OCI-LY3 (cell line): ENCODE results near the gene LRP1B.

Source experiments
- EZH2phosphoT487 ChIP-seq: fragments of 200-600 bp; shearing (Covaris generic); IDR thresholded peaks from 2 replicates; pipeline ENCODE4 v1.6.1; 2018; ENCODE audit warnings: antibody characterized with exemption, mixed run types, low read depth
- TF ChIP-seq, protein P1 (sequence below): fragments of 200-600, 300-600 bp; sonication (generic); IDR thresholded peaks from 2 replicates; pipeline ENCODE4 v1.5.1; 2014; ENCODE audit warnings: antibody characterized with exemption, low read length, low read depth

DNA sequence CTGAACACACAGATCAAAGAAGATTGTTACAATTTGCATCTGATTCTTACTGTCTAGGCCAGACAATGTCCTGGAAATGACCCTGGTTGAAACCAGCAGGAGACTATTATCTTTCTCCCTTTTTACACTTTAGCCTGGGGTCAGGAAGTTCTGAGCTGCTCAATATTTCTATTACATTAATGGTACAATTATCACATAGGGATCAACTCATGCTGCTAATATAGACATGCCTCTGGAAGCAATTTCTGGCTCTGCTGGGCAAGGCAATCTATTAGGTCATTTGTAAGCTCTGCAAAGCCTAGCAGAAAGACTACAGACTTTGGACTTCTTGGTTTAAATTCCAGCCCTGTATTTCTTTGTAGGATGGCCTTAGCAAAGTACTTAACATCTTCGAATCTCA is 205.3 kb downstream of the LRP1B start:
- TF ChIP-seq, protein P1, sequence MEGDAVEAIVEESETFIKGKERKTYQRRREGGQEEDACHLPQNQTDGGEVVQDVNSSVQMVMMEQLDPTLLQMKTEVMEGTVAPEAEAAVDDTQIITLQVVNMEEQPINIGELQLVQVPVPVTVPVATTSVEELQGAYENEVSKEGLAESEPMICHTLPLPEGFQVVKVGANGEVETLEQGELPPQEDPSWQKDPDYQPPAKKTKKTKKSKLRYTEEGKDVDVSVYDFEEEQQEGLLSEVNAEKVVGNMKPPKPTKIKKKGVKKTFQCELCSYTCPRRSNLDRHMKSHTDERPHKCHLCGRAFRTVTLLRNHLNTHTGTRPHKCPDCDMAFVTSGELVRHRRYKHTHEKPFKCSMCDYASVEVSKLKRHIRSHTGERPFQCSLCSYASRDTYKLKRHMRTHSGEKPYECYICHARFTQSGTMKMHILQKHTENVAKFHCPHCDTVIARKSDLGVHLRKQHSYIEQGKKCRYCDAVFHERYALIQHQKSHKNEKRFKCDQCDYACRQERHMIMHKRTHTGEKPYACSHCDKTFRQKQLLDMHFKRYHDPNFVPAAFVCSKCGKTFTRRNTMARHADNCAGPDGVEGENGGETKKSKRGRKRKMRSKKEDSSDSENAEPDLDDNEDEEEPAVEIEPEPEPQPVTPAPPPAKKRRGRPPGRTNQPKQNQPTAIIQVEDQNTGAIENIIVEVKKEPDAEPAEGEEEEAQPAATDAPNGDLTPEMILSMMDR, result no peak
- no peak for TF ChIP-seq EZH2phosphoT487
